AG20443 (cell line): ENCODE results near the gene METTL6.
"Not testable (repeated sequence)": the region's sequence is repeated elsewhere in the genome, so short reads cannot be mapped to it uniquely, and the experiment has no call there.

Experiments used
- DNase-seq: peaks from one replicate; pipeline ENCODE4 v3.0.0; 2012; ENCODE audit warnings: low spot score, mixed read lengths

Gene METTL6

GRCh38 chr3:15404767-15405166 is 22.6 kb downstream of the METTL6 start:
- DNase-seq = no peak

DNA sequence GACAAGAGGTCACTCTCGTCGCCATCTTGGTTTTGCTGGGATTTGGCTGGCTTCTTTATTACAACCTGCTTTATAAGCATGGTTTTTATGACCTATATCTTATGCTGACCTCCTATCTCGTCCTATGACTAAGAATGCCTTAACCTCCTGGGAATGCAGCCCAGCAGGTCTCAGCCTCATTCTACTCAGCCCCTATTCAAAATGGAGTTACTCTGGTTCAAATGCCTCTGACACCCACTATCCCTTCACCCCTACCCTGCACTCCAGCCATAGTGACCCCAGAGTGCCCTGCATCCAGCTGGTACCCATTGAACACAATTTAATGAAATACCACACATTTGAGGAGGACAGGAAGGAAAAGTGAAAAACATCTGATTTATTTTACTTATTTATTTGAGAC is 23.4 kb downstream of the METTL6 start:
- no peak for DNase-seq

DNA sequence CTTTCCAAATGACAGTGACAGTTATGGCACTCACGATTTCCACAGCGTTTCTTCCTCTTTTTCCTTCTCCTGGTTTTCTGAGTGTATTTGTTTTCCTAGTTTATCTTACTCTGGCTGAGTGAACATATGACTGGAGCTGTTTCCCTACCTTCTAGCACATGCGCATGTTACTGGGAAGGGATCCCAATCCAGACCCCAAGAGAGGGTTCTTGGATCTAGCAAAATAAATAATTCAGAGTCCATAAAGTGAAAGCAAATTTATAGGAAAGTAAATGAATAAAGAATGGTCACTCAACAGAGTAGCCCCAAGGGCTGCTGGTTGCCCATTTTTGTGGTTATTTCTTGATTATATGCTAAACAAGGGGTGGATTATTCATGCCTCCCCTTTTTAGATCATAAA is 23.8 kb downstream of the METTL6 start:
- DNase-seq = no peak

- no peak for DNase-seq
Measured at GRCh38 chr3:15401936-15402335, 25.4 kb downstream of the METTL6 start.

DNA sequence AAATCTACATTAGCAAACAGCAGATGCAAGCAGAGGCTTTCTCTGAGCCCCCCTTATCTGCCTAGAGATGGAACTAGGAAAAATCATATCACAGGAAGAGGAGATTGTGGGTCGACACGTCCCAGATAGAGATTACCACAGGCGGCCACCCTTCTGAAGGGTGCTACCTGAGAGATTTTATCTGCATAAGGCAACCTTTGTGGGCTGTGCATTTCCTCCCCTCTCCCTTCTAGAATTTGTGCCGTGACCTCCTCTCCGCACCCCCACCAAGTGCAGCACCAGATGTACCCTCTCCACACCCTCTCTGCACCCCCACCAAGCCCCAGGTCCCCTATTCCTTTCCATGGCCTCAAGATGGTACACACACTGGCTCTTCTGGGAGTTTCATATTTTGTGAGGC is 27.4 kb downstream of the METTL6 start:
- DNase-seq = no peak

GRCh38 chr3:15398731-15399133 is 28.6 kb downstream of the METTL6 start:
- not testable (repeated sequence) for DNase-seq

GRCh38 chr3:15393252-15393651 is 34.1 kb downstream of the METTL6 start:
- not testable (repeated sequence) for DNase-seq

DNA sequence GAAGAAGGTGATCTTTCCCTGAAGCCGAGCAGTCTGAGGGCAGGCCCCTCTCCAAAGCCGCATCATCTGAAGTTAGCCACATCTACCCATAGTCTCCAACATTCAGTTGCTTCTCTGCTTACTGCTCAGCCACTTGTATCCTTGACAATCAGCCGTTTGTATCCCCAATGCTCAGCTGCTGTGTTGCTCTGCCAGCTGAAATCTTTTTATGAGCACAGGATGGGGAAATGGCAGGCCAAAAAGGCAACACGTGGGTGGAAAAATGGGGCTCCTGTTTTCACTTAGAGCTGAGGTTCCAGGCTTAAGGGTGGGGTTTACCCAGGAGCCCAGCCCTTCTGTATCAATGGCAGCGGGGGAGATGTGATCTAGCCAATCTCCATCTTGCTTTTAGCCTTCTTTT is 36.3 kb downstream of the METTL6 start:
- DNase-seq = no peak

GRCh38 chr3:15390460-15390859 is 36.9 kb downstream of the METTL6 start:
- DNase-seq = no peak

DNA sequence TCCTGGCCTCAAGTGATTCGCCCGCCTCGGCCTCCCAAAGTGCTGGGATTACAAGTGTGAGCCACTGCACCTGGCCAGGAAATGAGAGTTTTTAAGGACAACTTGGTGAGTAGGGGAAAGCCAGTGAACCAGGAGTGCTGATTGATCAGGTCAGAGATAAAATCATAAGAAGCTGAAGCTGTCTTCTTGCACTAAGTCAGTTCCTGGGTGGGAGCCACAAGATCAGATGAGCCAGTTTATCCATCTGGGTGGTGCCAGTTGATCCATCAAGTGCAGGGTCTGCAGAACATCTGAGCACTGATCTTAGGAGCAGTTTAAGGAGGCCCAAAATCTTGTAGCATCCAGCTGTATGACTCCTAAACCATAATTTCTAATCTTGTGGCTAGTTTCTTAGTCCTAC is 39.0 kb downstream of the METTL6 start:
- not testable (repeated sequence) for DNase-seq

DNA sequence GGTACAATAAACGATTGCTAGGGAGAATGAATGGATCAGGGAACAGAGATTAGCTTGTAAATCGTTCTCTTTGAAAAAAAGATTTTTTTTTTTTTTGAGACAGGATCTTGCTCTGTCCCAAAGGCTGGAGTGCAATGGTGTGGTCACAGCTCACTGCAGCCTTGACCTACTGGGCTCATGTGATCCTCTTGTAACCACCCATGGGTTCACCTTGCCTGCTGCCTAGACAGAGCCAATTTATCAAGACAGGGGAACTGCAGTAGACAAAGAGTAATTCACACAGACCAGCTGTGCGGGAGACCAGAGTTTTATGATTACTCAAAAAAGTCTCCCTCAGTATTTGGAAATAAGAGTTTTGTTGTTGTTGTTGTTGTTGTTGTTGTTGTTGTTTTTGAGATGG is 39.6 kb downstream of the METTL6 start:
- no peak for DNase-seq

DNA sequence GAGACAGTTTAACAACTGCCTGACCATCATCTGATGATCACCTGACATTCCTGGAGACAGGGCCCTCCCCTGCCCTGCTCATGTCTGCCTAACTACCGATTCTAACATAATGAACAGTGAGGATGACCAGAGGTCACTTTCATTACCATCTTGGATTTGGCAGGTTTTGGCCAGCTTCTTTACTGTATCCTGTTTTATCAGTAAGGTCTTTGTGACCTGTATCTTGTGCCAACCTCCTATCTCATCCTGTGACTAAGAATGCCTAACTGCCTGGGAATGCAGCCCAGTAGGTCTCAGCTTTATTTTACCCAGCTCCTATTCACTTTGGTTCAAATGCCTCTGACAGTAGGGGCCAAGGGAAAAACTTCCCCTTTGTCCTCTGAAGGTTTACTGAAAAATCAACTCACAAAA is 40.2 kb downstream of the METTL6 start:
- no peak for DNase-seq

GRCh38 chr3:15386654-15386955 is 40.7 kb downstream of the METTL6 start:
- DNase-seq = not testable (repeated sequence)

DNA sequence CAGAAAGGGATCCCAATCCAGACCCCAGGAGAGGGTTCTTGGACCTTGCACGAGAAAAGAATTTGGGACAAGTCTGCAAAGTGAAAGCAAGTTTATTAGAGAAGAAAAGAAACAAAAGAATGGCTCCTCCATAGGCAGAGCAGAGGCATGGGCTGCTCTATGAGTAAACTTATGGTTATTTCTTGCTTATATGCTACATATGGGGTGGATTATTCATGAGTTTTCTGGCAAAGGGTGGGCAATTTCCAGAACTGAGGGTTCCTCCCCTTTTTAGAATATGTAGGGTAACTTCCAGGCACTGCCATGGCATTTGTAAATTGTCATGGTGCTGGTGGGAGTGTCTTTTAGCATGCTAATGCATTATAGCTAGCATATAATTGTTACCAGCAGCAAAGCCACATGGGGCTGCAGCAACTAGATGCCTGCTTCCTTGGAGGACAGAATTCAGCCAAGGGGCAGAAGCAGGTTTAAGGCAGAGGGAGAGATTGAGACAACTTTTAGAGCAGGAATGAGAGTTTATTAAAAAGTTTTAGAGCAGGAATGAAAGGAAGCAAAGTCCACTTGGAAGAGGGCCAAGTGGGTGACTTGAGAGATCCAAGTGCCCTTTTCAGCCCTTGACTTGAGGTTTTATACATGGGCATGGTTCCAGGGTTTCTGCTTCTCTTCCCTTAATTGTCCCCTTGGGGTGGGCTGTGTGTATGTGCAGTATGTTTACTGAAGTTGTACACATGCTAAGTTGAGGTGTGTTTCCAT is 41.3 kb downstream of the METTL6 start:
- DNase-seq = no peak

DNA sequence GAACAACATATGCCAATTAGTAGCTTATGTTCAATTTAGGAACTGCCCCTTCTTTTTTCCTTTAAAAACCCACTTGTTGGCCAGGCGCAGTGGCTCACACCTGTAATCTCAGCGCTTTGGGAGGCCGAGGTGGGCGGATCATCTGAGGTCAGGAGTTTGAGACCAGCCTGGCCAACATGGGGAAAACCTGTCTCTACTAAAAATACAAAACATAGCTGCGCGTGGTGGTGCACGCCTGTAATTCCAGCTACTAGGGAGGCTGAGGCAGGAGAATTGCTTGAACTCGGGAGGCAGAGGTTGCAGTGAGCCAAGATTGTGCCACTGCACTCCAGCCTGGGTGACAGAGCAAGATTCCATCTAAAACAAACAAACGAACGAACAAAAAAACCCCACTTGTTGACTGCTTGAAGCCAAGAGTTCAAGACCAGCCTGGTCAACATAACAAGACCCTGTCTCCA is 42.1 kb downstream of the METTL6 start:
- DNase-seq = not testable (repeated sequence)

DNA sequence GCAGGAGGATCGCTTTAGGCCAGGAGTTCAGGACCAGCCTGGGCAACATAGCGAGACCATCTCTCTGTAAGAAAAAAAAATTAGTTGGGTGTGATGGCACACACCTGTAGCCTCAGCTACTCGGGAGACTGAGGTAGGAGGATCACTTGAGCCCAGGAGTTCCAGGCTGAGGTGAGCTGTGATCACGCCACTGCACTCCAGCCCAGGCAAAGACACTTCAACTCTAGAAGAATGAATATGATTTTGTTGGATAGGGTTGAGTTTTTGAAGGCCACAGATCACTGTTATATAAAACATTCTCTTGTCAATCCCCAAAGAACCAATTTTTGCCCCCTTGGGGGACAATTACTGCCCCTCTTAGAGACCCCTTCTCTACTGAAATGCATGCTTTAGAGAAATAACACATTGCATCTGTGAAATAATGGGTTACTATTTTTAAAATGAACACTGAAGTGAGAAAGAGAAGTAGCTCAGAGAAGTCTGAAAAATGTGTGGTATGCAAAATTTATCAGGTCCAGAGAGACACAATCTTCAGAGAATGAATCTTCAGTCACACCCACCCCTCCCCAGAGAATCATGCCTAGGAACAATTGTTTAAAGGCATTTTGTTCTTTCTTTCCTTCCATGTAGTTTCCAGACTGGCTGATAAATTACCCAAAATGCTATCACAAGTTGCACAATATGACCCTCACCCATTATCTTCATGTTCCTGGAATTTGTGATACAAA is 42.7 kb downstream of the METTL6 start:
- DNase-seq = peak; percentile 49

- DNase-seq = no peak
Measured at GRCh38 chr3:15382405-15382923, 44.9 kb downstream of the METTL6 start.

- DNase-seq = no peak
Measured at GRCh38 chr3:15380980-15381890, 46.1 kb downstream of the METTL6 start.

DNA sequence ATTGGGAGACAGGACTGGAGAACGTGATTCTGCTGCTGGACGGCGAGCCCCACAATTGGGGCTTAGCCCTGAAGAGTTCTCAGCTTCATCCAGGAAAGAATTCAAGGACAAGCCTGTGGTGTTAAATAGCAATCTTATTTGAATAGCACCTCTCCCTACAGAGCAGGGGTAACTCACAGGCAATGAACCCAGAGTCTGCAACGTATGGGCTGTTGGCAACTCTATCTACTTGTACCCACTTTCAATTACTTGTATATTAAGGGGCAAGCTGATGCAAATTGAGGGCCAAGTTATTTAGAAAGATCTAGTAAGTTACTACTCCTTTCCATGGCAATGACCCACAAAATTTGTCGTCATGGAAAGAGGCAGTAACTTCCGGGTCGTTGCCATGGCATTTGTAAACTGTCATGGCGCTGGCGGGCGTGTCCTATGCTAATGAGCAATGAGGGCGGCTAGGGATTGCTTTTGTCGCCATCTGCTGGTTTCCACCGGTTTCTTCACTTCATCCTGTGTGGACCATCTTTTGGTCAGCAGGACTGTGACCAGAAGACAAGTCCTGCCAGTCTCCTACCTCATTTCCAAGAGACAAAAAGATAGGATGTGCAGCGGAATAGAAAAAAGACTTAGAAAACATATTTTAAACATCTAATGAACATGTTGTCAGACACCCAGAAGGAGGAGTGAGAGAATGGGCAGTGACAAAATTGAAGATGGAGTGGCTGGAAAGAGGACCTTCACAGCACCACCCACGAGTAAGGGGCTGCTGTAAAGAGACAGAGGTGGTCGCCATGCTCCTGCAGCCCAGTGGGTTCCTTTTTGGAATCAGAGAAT is 49.2 kb downstream of the METTL6 start:
- peak; percentile 80 for DNase-seq

DNA sequence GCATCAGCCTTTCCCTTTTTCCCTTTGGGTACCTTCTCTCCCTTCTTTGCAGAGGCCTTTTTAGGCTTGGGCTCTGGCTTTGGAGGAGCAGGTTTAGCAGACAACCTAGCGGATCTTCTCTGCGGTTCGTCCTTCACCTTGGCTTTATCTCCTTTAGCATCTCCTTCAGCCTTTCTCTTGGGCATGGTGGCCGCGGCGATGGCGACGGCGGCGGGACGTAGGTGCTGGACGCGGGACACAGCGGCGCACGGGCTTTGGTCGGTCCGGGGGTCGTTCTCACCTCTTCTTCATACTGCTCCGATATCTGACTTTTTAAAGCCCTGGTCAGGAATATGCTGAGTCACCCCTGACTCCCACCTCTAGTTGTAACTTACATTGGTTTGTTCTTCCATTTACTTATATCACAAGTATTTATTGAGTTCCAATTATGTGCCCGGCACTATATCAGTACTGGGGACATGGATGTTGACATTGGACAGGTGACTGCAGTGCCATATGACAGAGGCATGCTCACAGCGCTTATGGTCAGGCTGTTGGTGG is 51.8 kb downstream of the METTL6 start:
- DNase-seq = no peak

DNA sequence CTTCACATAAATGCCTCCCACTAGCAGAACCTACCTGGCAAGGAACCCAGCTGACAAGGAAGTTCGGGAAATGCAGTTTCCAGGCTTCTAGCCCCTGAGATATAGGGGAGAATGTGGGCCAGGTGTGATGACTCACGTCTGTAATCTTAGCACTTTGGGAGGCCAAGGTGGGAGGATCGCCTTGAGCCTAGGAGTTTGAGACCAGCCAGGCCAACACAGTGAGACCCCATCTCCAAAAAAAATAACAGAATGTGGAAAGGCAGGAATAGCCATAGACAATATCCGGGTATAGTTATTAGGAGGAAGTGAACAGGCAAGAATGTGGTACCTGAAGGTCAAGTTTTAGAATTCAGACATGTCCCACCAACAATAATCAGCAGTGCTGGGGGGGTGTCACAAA is 54.4 kb downstream of the METTL6 start:
- DNase-seq = no peak
